K562 (cell line): ENCODE results near the gene HPCA. TPM values are rescaled to one million over a fixed set of nuclear protein-coding genes. Genes with fewer than 3 reads are reported as not detected.

ENCODE experiments used
- CEBPG ChIP-seq, 3 experiments: fragments of 200-800 bp in 1 of 3; sonication (Bioruptor generic) in 1 of 3; sonication (generic) in 1 of 3; formaldehyde crosslinking in 1 of 3; IDR thresholded peaks in 2 of 3; conservative IDR thresholded peaks in 1 of 3; 2 replicates each; pipeline versions ENCODE4 v1.6.1 to v1.8.0; 2016 to 2022; ENCODE audit warnings: missing compliant biosample characterization in 2 of 3, missing genetic modification characterization in 2 of 3, mild to moderate bottlenecking in 1 of 3, missing genetic modification reagents in 1 of 3
- ELF2 ChIP-seq: fragments of 250-450 bp; sonication (Bioruptor Pico); IDR thresholded peaks from 2 replicates; pipeline ENCODE4 v1.5.0; 2021; ENCODE audit warnings: mild to moderate bottlenecking
- ETV6 ChIP-seq, 3 experiments: fragments of 150-350 bp in 1 of 3; sonication (generic) in 1 of 3; formaldehyde crosslinking in 1 of 3; IDR thresholded peaks; 2 replicates each; pipeline versions ENCODE4 v1.6.1 to v1.8.0; 2014 to 2022; ENCODE audit warnings: borderline replicate concordance in 2 of 3, low read depth in 2 of 3, antibody characterized with exemption in 1 of 3, low read length in 1 of 3, mild to moderate bottlenecking in 1 of 3, missing genetic modification reagents in 1 of 3
- FOS ChIP-seq: IDR thresholded peaks from 3 replicates; pipeline ENCODE4 v1.6.1; 2011; ENCODE audit not compliant: insufficient read length; ENCODE audit errors: extremely low read depth
- FOXK1 ChIP-seq: sonication (generic); formaldehyde crosslinking; IDR thresholded peaks from 2 replicates; pipeline ENCODE4 v1.8.0; 2022; ENCODE audit warnings: missing genetic modification reagents, mild to moderate bottlenecking, borderline replicate concordance
- GABPB2 ChIP-seq: fragments of 250-450 bp; sonication (Bioruptor Pico); conservative IDR thresholded peaks from 2 replicates; pipeline ENCODE4 v1.5.1; 2021; ENCODE audit warnings: mild to moderate bottlenecking
- KDM5B ChIP-seq: fragments of 200-600 bp; sonication (generic); IDR thresholded peaks from 2 replicates; pipeline ENCODE4 v1.6.1; 2012; ENCODE audit warnings: low read depth, mild to moderate bottlenecking, moderate library complexity, low read length, control low read depth, inconsistent platforms; ENCODE audit not compliant: insufficient replicate concordance
- MBD2 ChIP-seq: sonication (generic); IDR thresholded peaks from 2 replicates; pipeline ENCODE4 v1.6.1; 2016; ENCODE audit warnings: low read depth, borderline replicate concordance
- MYBL2 ChIP-seq, 2 experiments: fragments of 450-650 bp in 1 of 2; sonication (generic) in 1 of 2; formaldehyde crosslinking in 1 of 2; IDR thresholded peaks; 2 replicates each; pipeline versions ENCODE4 v1.6.1 to v1.8.1; 2017 to 2022; ENCODE audit warnings: borderline replicate concordance in 1 of 2, inconsistent platforms in 1 of 2, low read depth in 1 of 2, mild to moderate bottlenecking in 1 of 2, missing genetic modification reagents in 1 of 2, moderate library complexity in 1 of 2
- NR2C2 ChIP-seq, 2 experiments: fragments of 200-800 bp in 1 of 2; sonication (Bioruptor generic) in 1 of 2; sonication (generic) in 1 of 2; formaldehyde crosslinking in 1 of 2; IDR thresholded peaks; 2 replicates each; pipeline versions ENCODE4 v1.6.1 to v1.8.0; 2016 to 2022; ENCODE audit warnings: mild to moderate bottlenecking in 1 of 2, missing compliant biosample characterization in 1 of 2, missing genetic modification characterization in 1 of 2, missing genetic modification reagents in 1 of 2
- NR4A1 ChIP-seq, 2 experiments: fragments of 250-450 bp in 1 of 2; fragments of 450-650 bp in 1 of 2; sonication (Bioruptor Pico) in 1 of 2; IDR thresholded peaks; 2 replicates each; pipeline versions ENCODE4 v1.4.0 to v1.6.1; 2016 to 2020; ENCODE audit warnings: mild to moderate bottlenecking in 2 of 2, missing compliant biosample characterization in 1 of 2, missing genetic modification characterization in 1 of 2, moderate library complexity in 1 of 2
- ZNF316 ChIP-seq: fragments of 450-650 bp; IDR thresholded peaks from 2 replicates; pipeline ENCODE4 v1.6.1; 2016
- polyA plus RNA-seq, 8 experiments: library from polyadenylated mRNA; depleted of rRNA in 4 of 8; stranded (reverse) in 5 of 8; unstranded in 3 of 8; fragments of >200 nt; fragmentation: Nextera tagmentation in 2 of 8; fragmentation: Illumina TruSeq in 1 of 8; extraction: Ambion mirVana in 2 of 8; extraction: Trizol in 1 of 8; gene quantifications; 2 replicates each; pipeline versions ENCODE4 v1.2.1 to v1.2.3, GENCODE V29; 2011 to 2014; ENCODE audit warnings: inconsistent platforms in 1 of 8, missing spikeins in 1 of 8
- total RNA-seq, 7 experiments: library from RNA; depleted of rRNA in 6 of 7; stranded (reverse); fragments of >200 nt in 6 of 7; fragmentation: Illumina TruSeq in 2 of 7; extraction: Trizol in 2 of 7; gene quantifications; 2 replicates each; pipeline versions ENCODE4 v1.2.1 to v1.2.3, GENCODE V29; 2011 to 2021; ENCODE audit warnings: low replicate concordance in 1 of 7
- TF ChIP-seq, protein P1 (sequence below): fragments of 200-800 bp; sonication (Bioruptor generic); IDR thresholded peaks from 2 replicates; pipeline ENCODE4 v1.6.1; 2016; ENCODE audit warnings: missing genetic modification characterization, missing compliant biosample characterization
- TF ChIP-seq, protein P2 (sequence below): fragments of 250-450 bp; sonication (Bioruptor Pico); IDR thresholded peaks from 2 replicates; pipeline ENCODE4 v1.8.0; 2021; ENCODE audit warnings: borderline replicate concordance, mild to moderate bottlenecking, moderate library complexity; ENCODE audit not compliant: poor library complexity, severe bottlenecking
- TF ChIP-seq, protein P3 (sequence below): fragments of 250-450 bp; sonication (Bioruptor Pico); IDR thresholded peaks from 2 replicates; pipeline ENCODE4 v1.4.0; 2020; ENCODE audit warnings: mild to moderate bottlenecking

The HPCA gene
- total and polyA plus RNA-seq, 9 of the 15 experiments (the other 6 are each of a cell fraction or from before 2014, with no cell fraction given): not detected

DNA sequence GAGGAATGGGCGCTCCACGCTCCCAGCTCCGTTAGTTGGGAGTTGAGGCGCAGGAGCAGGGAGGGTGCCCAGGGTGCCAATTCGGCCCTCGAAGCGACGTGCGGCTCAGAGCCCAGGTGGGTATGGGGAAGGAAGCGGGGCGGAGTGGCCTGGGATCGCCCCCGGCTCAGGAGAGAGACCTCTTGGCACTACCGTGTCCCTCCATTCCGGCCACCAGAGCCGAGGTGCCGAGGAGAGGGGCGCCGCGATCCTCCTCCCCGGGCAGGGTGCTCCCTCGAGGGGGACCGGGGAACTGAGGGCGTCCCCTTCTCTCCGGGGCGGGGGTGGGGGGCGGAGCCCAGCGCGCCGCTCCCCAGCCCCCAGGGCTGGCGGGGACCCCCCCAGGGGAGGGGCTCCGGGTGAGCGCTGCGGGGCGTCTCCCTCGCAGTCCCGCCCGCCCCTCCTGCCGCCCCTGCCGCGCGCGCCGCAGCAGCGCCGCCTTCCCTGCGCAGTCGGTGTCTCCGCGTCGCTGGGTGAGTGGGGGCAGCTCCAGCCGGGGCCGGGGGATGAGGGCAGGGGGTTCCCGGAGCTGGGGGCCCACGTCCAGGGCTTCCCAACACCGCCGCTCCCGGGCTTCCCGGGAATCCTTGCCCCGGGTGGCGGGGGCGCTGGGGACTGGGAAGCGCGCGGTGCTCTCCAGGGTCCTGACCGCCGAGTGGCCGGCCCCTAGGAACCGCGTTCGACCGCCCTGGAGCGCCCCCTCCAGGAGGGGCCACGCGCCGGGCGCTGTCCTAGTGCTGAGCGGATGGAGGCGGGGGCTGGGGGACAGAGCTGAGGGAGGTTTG, at the start of gene HPCA (continued):
- TF ChIP-seq, protein P1, sequence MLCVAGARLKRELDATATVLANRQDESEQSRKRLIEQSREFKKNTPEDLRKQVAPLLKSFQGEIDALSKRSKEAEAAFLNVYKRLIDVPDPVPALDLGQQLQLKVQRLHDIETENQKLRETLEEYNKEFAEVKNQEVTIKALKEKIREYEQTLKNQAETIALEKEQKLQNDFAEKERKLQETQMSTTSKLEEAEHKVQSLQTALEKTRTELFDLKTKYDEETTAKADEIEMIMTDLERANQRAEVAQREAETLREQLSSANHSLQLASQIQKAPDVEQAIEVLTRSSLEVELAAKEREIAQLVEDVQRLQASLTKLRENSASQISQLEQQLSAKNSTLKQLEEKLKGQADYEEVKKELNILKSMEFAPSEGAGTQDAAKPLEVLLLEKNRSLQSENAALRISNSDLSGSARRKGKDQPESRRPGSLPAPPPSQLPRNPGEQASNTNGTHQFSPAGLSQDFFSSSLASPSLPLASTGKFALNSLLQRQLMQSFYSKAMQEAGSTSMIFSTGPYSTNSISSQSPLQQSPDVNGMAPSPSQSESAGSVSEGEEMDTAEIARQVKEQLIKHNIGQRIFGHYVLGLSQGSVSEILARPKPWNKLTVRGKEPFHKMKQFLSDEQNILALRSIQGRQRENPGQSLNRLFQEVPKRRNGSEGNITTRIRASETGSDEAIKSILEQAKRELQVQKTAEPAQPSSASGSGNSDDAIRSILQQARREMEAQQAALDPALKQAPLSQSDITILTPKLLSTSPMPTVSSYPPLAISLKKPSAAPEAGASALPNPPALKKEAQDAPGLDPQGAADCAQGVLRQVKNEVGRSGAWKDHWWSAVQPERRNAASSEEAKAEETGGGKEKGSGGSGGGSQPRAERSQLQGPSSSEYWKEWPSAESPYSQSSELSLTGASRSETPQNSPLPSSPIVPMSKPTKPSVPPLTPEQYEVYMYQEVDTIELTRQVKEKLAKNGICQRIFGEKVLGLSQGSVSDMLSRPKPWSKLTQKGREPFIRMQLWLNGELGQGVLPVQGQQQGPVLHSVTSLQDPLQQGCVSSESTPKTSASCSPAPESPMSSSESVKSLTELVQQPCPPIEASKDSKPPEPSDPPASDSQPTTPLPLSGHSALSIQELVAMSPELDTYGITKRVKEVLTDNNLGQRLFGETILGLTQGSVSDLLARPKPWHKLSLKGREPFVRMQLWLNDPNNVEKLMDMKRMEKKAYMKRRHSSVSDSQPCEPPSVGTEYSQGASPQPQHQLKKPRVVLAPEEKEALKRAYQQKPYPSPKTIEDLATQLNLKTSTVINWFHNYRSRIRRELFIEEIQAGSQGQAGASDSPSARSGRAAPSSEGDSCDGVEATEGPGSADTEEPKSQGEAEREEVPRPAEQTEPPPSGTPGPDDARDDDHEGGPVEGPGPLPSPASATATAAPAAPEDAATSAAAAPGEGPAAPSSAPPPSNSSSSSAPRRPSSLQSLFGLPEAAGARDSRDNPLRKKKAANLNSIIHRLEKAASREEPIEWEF (CRISPR knock-in tag): no peak
- TF ChIP-seq FOXK1 (CRISPR knock-in tag) (peak; percentile 99), MBD2 (no peak), ELF2 (0 out of 2 replicates have a peak, but pooled peaks have one; percentile 37), FOS (no peak), GABPB2 (CRISPR knock-in tag) (no peak), KDM5B (no peak), CEBPG (CRISPR knock-in tag; IDR thresholded peaks at IDR 0.05) (peak; percentile 59; the same call in 1 of the 2 replicates), CEBPG (tag; conservative IDR thresholded peaks at IDR 0.05 in 1 of 2, IDR thresholded peaks at IDR 0.05 in 1 of 2) (no peak), ZNF316 (no peak), NR2C2 (CRISPR knock-in tag; IDR thresholded peaks at IDR 0.05) (peak; percentile 93), NR2C2 (tag; IDR thresholded peaks at IDR 0.05) (no peak), ETV6 (IDR thresholded peaks at IDR 0.05; ENCODE audit: borderline replicate concordance in 1 of 2, low read depth in 2 of 2, low read length in 1 of 2) (no peak), ETV6 (CRISPR knock-in tag; IDR thresholded peaks at IDR 0.05; ENCODE audit: borderline replicate concordance) (peak; percentile 97), NR4A1 (CRISPR knock-in tag; IDR thresholded peaks at IDR 0.05) (no peak), NR4A1 (tag; IDR thresholded peaks at IDR 0.05) (peak; percentile 83; the same call in 1 of the 2 replicates), MYBL2 (IDR thresholded peaks at IDR 0.05; ENCODE audit: low read depth) (no peak), MYBL2 (CRISPR knock-in tag; IDR thresholded peaks at IDR 0.05; ENCODE audit: borderline replicate concordance) (peak; percentile 81; the same call in 1 of the 2 replicates)
- TF ChIP-seq, protein P2, sequence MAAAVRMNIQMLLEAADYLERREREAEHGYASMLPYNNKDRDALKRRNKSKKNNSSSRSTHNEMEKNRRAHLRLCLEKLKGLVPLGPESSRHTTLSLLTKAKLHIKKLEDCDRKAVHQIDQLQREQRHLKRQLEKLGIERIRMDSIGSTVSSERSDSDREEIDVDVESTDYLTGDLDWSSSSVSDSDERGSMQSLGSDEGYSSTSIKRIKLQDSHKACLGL: peak; percentile 75
- TF ChIP-seq, protein P3, sequence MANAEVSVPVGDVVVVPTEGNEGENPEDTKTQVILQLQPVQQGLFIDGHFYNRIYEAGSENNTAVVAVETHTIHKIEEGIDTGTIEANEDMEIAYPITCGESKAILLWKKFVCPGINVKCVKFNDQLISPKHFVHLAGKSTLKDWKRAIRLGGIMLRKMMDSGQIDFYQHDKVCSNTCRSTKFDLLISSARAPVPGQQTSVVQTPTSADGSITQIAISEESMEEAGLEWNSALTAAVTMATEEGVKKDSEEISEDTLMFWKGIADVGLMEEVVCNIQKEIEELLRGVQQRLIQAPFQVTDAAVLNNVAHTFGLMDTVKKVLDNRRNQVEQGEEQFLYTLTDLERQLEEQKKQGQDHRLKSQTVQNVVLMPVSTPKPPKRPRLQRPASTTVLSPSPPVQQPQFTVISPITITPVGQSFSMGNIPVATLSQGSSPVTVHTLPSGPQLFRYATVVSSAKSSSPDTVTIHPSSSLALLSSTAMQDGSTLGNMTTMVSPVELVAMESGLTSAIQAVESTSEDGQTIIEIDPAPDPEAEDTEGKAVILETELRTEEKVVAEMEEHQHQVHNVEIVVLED (CRISPR knock-in tag): peak; percentile 37; the same call in 1 of the 2 replicates
